Coronary artery (tissue), 2 donors: ENCODE data around the gene RNF13.

Experiments used
- DNase-seq: peaks from one replicate; pipeline ENCODE4 v3.0.0-alpha.2; 2017; ENCODE audit warnings: low spot score
- H3K27ac ChIP-seq, 2 donors: fragments of 200-600 bp; sonication (generic); one replicate each; pipeline ENCODE4 v1.5.1; 2016 to 2019
- H3K4me3 ChIP-seq: fragments of 200-600 bp; sonication (generic); 2 replicates; pipeline ENCODE4 v1.5.1; 2016; ENCODE audit warnings: mild to moderate bottlenecking, moderate library complexity
- TF ChIP-seq, protein P1 (sequence below): fragments of 200-600 bp; sonication (generic); IDR thresholded peaks from one replicate; pipeline ENCODE4 v1.5.1; 2019; ENCODE audit warnings: antibody characterized with exemption

The RNF13 gene

DNA sequence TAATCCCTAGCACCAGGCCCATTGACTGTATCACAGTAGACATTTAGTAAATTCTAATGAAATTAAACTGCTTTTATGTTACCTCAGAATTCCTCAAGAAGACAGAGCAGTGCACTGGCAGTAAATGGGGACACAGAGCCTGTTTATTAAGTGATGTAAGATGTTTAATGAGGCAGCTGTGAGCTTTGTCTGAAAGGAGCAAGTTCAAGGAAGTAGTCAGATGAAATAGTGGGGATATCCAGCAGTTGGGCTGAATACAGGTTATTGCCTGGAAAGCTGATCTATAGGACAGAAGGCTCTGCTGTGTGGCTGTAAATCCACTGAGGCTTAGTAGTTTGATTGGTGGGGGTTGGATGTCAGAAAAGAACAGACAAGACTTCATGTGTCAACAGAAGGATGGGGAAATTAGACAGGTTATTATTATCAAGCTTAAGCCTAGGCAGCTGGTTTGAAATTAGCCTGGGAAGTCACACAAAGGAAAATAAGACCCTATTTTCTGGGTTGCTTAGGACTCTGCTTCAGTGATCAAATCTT is 95.5 kb downstream of the RNF13 start:
- Histone ChIP-seq H3K4me3 (no peak overlapping the region), H3K27ac (no peak overlapping the region)
- TF ChIP-seq, protein P1, sequence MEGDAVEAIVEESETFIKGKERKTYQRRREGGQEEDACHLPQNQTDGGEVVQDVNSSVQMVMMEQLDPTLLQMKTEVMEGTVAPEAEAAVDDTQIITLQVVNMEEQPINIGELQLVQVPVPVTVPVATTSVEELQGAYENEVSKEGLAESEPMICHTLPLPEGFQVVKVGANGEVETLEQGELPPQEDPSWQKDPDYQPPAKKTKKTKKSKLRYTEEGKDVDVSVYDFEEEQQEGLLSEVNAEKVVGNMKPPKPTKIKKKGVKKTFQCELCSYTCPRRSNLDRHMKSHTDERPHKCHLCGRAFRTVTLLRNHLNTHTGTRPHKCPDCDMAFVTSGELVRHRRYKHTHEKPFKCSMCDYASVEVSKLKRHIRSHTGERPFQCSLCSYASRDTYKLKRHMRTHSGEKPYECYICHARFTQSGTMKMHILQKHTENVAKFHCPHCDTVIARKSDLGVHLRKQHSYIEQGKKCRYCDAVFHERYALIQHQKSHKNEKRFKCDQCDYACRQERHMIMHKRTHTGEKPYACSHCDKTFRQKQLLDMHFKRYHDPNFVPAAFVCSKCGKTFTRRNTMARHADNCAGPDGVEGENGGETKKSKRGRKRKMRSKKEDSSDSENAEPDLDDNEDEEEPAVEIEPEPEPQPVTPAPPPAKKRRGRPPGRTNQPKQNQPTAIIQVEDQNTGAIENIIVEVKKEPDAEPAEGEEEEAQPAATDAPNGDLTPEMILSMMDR, result no peak
- DNase-seq, result no peak

DNA sequence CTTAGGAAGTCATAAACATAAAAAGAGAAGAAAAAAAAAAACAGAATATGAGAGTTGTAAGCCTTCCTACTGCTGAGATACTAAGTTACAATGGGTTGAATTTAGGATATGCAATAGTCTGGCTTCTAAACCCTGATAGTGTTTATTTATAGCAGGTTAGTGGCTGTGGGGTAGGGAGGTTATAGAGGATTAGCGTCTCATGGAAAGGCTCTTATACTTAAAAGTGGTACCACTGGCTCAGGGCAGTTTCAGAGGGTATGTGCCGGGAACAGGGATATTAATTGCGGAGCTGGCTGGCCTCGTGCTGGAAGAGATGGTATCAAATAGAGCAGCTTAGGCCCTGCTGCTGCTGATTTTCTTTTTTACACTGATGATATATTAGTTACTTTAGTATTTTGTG is 96.9 kb downstream of the RNF13 start:
- H3K27ac ChIP-seq, result no peak overlapping the region
- H3K4me3 ChIP-seq, result no peak overlapping the region
- no peak for DNase-seq
- TF ChIP-seq, protein P1, result no peak

DNA sequence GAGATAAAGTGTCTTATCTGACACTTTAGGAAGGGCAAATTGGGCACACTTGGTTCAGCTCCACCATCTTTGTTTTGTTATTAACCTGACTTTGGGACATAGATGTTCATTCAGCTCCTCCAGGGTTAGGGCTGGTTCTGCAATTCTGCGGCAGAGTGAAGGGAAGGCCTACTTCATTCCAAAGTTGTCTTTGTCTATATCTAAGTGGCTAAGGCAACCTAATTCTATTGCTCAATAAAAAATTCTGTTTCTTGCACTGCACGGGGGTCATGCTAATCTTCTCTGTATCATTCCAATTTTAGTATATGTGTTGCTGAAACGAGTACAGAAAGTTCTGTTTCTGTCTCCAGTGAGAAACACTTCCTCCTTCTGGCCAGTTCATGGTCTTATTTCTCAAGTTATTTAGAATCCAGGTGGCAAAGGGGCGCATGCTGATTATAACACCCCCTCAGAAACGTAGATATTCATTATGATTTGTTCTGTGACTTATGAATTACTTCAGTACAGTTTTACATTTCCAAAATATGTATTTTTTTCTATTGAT is 104.2 kb downstream of the RNF13 start:
- H3K27ac ChIP-seq, result no peak overlapping the region
- TF ChIP-seq, protein P1, result no peak
- no peak overlapping the region for H3K4me3 ChIP-seq
- DNase-seq, result no peak

DNA sequence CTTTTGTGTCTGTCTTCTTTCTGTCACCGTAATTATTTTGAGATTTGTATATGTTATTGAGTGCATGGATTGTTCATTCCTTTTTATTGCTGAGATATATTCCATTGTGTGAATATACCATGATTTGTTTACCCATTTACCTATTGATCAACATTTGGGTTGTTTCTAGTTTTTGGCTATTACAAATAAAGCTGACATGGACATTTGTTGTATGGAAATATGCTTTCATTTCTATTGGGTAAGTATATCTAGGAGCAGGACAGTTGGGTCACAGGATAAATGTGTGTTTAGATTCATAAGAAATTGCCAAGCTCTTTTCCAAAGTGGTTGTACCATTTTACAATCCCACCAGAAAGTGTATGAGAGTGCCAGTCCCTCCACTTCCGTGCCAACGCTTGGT is 106.5 kb downstream of the RNF13 start:
- no peak for DNase-seq
- TF ChIP-seq, protein P1, result no peak
- H3K27ac ChIP-seq, result no peak overlapping the region
- no peak overlapping the region for H3K4me3 ChIP-seq

DNA sequence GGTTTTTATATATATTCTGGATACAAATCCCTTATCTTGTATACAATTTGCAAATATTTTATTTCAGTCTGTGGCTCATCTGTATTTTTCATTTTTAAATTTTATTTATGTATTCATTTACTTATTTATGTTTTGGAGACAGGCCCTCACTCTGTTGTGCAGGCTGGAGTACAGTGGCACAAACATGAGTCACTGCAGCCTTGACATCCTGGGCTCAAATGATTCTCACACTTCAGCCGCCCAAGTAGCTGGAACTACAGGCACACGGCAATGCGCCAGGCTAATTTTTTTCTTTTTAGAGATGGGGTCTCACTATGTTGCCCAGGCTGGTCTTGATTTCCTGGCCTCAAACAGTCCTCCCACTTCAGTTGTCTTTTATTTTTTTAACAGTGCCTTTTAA is 107.1 kb downstream of the RNF13 start:
- TF ChIP-seq, protein P1, result no peak
- Histone ChIP-seq H3K4me3 (no peak overlapping the region), H3K27ac (no peak overlapping the region)
- DNase-seq, result no peak

DNA sequence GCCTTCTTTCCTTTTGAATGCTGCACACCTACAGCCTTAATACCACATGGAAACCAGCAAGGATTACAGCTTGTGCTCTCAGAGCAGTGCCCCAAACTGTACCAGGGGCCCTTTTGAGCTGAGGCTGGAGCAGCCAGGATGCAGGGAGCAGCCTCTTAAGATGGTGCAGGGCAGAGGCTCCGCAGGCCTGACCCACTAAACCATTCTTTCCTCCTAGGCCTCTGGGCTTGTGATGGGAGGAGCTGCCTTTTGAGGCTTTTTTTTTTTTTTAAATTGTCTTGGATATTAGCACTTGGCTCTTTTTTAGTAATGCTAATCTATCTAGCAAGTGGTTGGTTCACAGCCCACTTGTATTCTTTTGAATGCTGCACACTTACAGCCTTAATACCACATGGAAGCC is 120.0 kb downstream of the RNF13 start:
- H3K4me3 ChIP-seq, result no peak overlapping the region
- H3K27ac ChIP-seq, result no peak overlapping the region
- TF ChIP-seq, protein P1, result no peak
- DNase-seq, result no peak

DNA sequence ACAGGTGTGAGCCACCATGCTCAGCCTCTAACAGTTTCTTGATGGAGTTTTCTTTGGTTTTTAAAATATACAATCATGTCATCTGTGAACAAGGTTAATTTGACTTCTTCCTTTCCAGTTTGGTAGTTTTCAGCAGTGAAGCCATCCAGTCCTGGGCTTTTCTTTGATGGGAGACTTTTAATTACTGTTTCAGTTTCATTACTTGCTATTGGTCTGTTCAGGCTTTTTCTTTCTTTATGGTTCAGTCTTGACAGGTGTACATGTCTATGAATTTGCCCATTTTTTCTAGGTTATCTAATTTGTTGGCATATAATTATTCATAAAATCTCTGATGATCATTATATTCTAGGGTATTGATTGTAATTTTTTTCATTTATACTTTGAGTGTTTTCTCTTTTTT is 120.8 kb downstream of the RNF13 start:
- H3K4me3 ChIP-seq, result no peak overlapping the region
- no peak for DNase-seq
- no peak overlapping the region for H3K27ac ChIP-seq
- TF ChIP-seq, protein P1, result no peak
